Fibroblast of villous mesenchyme (primary cell): ENCODE results near the gene TP53TG5. TPM values are rescaled to one million over a fixed set of nuclear protein-coding genes. Genes with fewer than 3 reads are reported as not detected.

Experiments
- DNase-seq: peaks from one replicate; pipeline ENCODE4 v3.0.0-alpha.2; 2010; ENCODE audit warnings: low read depth
- H3K4me3 ChIP-seq: 2 replicates; pipeline ENCODE4 v1.5.1; 2011; ENCODE audit warnings: low read depth, mild to moderate bottlenecking, low read length
- total RNA-seq: library from RNA; depleted of rRNA; stranded (reverse); fragments of >200 nt; gene quantifications from 2 replicates; pipeline ENCODE4 v1.2.3, GENCODE V29; 2012
- TF ChIP-seq, protein P1 (sequence below): IDR thresholded peaks from 2 replicates; pipeline ENCODE4 v1.5.1; 2012; ENCODE audit warnings: low read depth, mild to moderate bottlenecking, low read length; ENCODE audit not compliant: insufficient read depth

The TP53TG5 gene
- total RNA-seq, 1 donor = not detected

DNA sequence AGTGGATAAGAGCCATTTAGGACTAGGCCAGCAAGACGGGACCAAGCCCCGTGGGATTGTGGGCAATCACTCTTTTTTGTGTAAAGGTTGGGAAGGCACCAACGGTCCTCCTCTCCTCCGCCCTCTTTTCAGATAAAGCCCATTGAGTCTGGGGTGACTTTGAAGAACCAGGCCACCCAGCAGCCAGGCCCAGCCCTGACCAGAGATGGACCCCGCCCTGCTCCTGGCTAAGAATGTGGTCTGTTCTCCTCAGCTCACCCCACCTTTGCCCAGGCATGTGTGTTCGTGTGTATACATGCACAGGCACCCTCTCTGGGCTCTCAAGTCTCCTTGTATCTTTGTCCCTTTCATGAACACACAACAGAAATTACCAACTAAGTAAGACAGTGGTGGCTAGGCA is 39.0 kb downstream of the TP53TG5 start:
- H3K4me3 ChIP-seq = no peak overlapping the region
- TF ChIP-seq, protein P1, sequence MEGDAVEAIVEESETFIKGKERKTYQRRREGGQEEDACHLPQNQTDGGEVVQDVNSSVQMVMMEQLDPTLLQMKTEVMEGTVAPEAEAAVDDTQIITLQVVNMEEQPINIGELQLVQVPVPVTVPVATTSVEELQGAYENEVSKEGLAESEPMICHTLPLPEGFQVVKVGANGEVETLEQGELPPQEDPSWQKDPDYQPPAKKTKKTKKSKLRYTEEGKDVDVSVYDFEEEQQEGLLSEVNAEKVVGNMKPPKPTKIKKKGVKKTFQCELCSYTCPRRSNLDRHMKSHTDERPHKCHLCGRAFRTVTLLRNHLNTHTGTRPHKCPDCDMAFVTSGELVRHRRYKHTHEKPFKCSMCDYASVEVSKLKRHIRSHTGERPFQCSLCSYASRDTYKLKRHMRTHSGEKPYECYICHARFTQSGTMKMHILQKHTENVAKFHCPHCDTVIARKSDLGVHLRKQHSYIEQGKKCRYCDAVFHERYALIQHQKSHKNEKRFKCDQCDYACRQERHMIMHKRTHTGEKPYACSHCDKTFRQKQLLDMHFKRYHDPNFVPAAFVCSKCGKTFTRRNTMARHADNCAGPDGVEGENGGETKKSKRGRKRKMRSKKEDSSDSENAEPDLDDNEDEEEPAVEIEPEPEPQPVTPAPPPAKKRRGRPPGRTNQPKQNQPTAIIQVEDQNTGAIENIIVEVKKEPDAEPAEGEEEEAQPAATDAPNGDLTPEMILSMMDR = no peak
- DNase-seq = no peak

DNA sequence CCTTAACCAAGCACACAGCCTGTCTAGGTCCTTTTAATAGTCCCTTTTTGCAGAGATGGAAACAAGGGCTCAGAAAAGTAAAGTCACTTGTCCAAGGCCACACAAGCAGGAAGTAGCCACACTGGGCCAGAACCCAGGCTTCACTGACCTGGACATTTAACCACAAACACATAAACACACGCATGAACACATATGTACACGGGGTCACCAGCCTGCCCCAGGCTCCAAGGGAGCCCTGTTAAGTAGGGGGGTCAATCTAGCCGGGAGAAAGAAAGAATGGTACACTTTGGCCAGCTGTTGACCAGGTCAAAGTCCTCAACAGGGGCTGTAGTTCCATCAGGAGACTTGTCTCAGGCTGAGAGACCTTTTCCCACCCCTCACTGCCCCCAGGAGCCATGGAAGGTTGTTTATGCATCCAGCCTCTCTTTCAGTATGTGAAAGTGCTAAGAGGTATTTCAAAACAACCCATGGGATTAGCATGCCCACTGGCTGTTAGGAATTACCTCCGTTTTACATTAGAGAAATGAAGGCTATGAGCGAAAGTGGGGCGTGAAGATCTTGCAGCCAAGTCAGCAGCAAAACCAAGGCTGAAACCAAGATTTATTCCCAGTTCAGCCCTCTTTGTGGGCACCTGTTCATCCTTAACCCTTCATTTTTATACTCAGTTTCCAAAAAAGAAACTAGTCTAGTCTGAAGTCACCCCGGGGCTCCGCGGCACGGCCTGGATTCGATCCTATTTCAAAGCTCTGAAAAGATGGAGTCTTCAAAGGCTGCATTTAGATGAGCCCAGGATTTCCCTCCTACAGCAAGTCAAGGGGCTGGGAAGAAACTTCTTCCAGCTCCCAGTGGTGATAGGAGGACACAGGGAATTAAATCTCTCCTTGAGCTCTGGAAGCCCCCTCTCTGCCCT is 39.7 kb downstream of the TP53TG5 start:
- DNase-seq = peak; percentile 56
- TF ChIP-seq, protein P1 = no peak
- H3K4me3 ChIP-seq = peak overlapping the region; percentile 7

DNA sequence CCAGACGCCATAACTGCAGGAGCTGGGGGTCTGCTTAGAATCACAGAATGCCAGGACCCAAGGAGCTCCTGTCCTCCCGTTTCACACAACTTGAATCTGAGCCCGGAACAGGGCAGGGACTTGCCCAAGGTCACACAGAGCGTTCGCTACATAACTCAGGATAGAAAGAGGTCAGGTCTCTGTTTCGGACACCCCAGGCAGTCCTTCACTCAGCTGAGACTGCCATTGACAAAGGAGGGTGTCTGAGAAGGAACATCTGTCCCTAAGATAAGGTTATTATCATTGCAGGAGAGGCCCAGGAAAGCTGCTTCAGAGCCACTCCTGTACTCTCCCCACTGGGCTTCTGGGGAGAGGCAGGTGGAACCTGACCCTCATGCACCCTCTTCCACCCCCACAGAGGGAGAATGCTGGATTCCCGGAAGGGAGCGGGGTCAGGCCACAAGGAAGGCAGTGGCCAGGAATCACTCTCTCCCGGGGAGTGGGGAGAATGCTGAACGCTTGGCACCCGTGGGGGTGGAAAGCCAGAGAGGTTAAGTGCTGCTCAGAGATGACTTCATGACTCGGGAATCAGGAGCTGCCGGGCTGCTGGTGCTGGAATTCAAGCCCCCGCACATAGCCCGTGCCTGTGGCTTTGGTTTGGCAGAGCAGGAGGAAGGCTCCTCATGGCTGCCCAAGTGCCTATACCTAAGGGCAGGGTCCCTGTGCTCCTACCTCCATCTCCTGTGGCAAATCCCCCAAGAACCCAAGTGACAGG is 40.6 kb downstream of the TP53TG5 start:
- TF ChIP-seq, protein P1 = no peak
- H3K4me3 ChIP-seq = peak overlapping the region; percentile 18
- peak; percentile 87 for DNase-seq

DNA sequence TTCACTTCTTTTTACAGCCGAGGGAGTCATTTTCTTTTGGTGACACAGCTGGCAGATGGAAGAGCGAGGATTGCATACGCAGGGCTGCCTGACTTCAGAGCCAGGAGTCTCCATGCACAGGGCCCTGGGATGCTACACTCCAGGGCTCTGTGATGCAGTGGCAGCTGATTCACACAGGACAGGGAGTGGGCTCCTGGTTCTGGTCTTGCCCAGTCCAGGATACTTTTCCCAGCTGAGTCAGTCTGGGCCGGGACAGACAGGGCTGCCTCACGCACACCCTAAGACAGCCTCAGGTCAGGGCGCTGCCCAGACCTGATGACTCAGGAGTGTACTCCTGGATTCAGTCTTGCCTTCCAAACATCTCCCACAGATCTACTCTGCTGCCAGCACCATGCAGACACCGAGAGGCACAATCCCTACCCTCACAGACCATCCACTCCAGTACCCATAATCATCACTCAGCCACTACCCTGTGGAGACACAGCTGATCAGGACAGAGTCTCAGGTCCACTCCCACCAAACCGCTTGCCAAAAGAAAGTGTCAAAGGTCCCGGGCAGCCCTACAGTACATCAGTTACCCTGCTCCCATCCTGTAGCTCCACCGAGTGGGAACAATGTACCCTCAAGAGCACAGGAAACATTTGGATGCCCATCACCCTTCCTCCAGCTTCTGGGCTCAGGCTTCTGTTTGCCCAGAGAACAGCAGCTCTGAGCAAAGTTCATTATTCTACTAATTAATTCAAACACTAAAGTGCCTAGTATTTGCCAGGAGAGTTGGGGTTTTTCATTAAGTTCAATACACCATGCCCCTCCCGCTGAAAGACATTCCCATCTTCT is 41.4 kb downstream of the TP53TG5 start:
- H3K4me3 ChIP-seq = no peak overlapping the region
- DNase-seq = peak; percentile 82
- TF ChIP-seq, protein P1 = no peak

DNA sequence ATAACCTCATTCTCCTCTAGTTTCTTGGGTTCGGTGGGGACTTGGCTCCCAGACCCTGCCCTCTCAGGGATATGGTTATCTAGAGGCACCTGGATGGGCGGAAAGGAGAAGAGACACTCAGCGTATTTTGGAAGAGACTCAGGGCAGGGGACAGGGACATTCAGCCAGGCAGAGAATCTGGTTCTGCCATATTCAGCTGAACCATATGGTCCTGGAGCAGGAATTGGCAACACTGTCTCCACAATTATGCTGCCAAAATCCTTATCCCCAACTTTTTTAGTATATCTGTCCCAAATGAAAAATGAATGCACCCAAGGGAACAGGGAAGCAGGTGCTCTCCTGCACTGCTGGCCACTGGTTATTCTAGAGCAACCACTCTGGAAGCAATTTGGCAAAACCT is 47.6 kb downstream of the TP53TG5 start:
- DNase-seq = no peak
- H3K4me3 ChIP-seq = no peak overlapping the region
- TF ChIP-seq, protein P1 = no peak
